ENCODE measurements around the gene CRISP1.

The CRISP1 gene, protein sequence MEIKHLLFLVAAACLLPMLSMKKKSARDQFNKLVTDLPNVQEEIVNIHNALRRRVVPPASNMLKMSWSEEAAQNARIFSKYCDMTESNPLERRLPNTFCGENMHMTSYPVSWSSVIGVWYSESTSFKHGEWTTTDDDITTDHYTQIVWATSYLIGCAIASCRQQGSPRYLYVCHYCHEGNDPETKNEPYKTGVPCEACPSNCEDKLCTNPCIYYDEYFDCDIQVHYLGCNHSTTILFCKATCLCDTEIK

DNA sequence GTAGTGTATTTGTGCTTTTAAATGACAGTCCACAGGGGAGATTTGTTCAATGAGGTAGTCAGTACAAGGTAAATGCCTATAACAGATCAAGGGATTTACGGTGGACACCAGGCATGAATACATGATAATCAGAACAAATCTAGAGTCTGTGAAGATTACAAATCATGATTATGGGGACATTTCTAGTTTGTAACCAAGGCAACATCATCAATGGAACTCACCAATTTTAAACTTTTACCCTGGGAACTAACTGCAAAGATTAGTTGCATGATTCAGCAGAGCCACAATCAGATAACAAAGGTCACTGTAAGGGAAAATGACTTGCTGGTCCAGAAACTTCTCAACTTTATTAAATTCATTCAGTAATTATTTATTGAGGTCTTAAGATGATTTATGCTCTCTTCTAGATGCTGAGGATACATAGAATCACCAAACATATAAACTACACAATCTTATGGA is at the start of gene CRISP1:
Gene CRISP1, minus strand, starts transcription at position 51 of the 459 bp plus-strand sequence. CDS start 9,135 bp downstream, outside the sequence.
- no peak within 1 kb of the TSS for H3K9ac ChIP-seq
- H3K27me3 ChIP-seq (ENCODE audit: control insufficient read depth, insufficient read depth, low read length), result no peaks in the 10 kb centered on the region
- TF ChIP-seq, protein P1, sequence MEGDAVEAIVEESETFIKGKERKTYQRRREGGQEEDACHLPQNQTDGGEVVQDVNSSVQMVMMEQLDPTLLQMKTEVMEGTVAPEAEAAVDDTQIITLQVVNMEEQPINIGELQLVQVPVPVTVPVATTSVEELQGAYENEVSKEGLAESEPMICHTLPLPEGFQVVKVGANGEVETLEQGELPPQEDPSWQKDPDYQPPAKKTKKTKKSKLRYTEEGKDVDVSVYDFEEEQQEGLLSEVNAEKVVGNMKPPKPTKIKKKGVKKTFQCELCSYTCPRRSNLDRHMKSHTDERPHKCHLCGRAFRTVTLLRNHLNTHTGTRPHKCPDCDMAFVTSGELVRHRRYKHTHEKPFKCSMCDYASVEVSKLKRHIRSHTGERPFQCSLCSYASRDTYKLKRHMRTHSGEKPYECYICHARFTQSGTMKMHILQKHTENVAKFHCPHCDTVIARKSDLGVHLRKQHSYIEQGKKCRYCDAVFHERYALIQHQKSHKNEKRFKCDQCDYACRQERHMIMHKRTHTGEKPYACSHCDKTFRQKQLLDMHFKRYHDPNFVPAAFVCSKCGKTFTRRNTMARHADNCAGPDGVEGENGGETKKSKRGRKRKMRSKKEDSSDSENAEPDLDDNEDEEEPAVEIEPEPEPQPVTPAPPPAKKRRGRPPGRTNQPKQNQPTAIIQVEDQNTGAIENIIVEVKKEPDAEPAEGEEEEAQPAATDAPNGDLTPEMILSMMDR (IDR thresholded peaks at IDR 0.05), result no peak
- H3K4me1 ChIP-seq, result no peaks in the 10 kb centered on the region
- H3K79me2 ChIP-seq, result no peaks in the 10 kb centered on the region
- H3K9me3 ChIP-seq (ENCODE audit: control insufficient read depth, low read length), result no peaks in the 10 kb centered on the region
- no peak within 1 kb of the TSS for H3K27ac ChIP-seq
- no peaks in the 10 kb centered on the region for H3K36me3 ChIP-seq (ENCODE audit: control insufficient read depth, insufficient read depth, low read length)
- H2AFZ ChIP-seq, result no peak within 1 kb of the TSS
- H3K4me3 ChIP-seq (ENCODE audit: low read depth, low read length), result no peak within 1 kb of the TSS
- H3K4me2 ChIP-seq (ENCODE audit: low read length), result no peak within 1 kb of the TSS

DNA sequence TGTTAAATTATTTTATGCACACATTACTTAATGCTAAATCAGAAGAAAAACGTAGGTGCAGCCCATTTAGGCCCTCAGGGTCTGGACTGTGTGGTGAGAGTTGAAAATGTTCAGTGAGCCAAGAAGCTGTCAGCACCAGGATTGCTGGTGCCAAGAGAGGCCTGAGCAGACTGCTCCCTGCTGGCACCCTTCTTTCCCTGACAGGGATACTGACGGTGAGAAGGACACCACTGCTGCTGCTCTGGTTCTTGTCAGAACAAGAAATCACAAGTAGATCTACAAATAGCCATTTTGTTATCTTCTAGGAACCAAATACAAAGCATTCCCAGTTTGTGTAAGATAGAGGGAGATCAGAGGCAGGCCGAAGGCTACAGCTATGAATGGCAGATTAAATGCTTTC is 48.7 kb upstream of the CRISP1 start:
- Histone ChIP-seq H3K9ac (no peak overlapping the region), H3K4me2 (ENCODE audit: low read length) (no peak overlapping the region), H2AFZ (no peak overlapping the region), H3K4me1 (no peaks in the 10 kb centered on the region), H3K27ac (no peak overlapping the region), H3K4me3 (ENCODE audit: low read depth, low read length) (no peak overlapping the region), H3K9me3 (ENCODE audit: control insufficient read depth, low read length) (no peaks in the 10 kb centered on the region), H3K27me3 (ENCODE audit: control insufficient read depth, insufficient read depth, low read length) (no peaks in the 10 kb centered on the region), H3K79me2 (no peaks in the 10 kb centered on the region), H3K36me3 (ENCODE audit: control insufficient read depth, insufficient read depth, low read length) (no peaks in the 10 kb centered on the region)
- TF ChIP-seq, protein P1 (IDR thresholded peaks at IDR 0.05), result no peak

DNA sequence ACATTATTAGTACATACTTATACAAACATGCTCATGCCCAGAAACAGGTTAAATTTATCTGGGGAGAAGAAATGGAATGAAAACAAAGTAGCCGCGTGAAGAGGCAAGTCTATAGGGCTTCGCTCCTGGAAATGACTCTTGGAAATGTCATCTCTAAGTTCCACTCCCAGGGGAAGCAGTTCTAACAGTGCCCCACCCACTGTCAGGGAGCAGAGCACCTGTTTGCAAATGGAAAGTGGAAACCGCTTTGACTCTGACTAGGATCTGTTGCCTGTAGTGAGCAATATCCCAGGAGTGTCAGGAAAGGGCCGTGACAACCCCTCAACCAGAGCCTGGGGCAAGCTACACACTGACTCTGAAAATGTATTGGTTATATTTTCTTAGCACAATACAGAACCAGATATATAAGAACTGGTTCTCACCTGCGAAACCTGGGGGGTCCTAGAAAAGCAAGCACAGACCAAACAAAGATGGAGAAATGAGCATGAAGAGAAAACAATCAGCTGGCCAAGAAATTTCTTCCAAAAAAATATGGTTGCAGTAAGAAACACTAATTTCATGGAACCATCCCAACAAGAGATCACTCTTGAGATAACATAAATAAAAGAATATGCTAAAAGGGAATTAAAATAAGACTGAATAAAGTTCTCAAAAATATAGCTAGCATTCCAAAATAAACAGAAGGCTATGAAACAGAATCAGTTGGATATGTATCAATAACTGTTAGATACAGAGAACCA is 47.5 kb upstream of the CRISP1 start:
- TF ChIP-seq, protein P1 (IDR thresholded peaks at IDR 0.05), result no peak
- H3K4me1 ChIP-seq, result no peaks in the 10 kb centered on the region
- no peak overlapping the region for H3K4me3 ChIP-seq (ENCODE audit: low read depth, low read length)
- no peaks in the 10 kb centered on the region for H3K27me3 ChIP-seq (ENCODE audit: control insufficient read depth, insufficient read depth, low read length)
- no peaks in the 10 kb centered on the region for H3K9me3 ChIP-seq (ENCODE audit: control insufficient read depth, low read length)
- H3K9ac ChIP-seq, result no peak overlapping the region
- no peaks in the 10 kb centered on the region for H3K79me2 ChIP-seq
- H2AFZ ChIP-seq, result no peak overlapping the region
- H3K36me3 ChIP-seq (ENCODE audit: control insufficient read depth, insufficient read depth, low read length), result no peaks in the 10 kb centered on the region
- H3K27ac ChIP-seq, result no peak overlapping the region
- H3K4me2 ChIP-seq (ENCODE audit: low read length), result no peak overlapping the region

DNA sequence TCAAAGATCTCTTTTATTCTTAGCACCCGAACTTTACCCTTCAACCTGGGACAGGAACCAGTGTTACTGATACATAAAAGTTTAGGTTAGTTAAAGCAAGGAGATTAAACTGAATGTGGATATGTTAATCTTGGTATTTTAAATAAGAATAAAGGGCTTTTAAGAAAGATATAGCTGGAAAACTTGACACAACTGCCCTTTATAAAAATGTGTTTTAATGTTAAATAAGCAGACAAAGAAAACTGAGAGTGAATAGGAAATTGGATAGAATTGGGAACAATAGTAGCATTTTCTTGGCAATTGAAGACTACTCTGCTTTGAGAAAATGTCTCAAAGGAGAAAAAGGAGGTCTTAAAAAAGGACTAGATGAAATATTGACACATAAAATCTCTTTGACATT is 45.9 kb upstream of the CRISP1 start:
- TF ChIP-seq, protein P1 (IDR thresholded peaks at IDR 0.05), result no peak
- Histone ChIP-seq H3K9ac (no peak overlapping the region), H2AFZ (no peak overlapping the region), H3K27ac (no peak overlapping the region), H3K79me2 (no peaks in the 10 kb centered on the region), H3K27me3 (ENCODE audit: control insufficient read depth, insufficient read depth, low read length) (no peaks in the 10 kb centered on the region), H3K9me3 (ENCODE audit: control insufficient read depth, low read length) (no peaks in the 10 kb centered on the region), H3K36me3 (ENCODE audit: control insufficient read depth, insufficient read depth, low read length) (no peaks in the 10 kb centered on the region), H3K4me1 (no peaks in the 10 kb centered on the region), H3K4me3 (ENCODE audit: low read depth, low read length) (no peak overlapping the region), H3K4me2 (ENCODE audit: low read length) (no peak overlapping the region)

Measured in parathyroid adenoma (tissue), 2 donors.